Bone marrow (tissue), 2 donors: ENCODE data around the gene TLR3.
"Not testable (repeated sequence)": the region's sequence is repeated elsewhere in the genome, so short reads cannot be mapped to it uniquely, and the experiment has no call there.

Experiments used
- DNase-seq, 2 donors: peaks; one replicate each; lab custom pipeline; 2025; lab: John Stamatoyannopoulos, UW

Gene TLR3

GRCh38 chr4:186050135-186050534, 18.8 kb upstream of the TLR3 start:
- DNase-seq = not testable (repeated sequence)

GRCh38 chr4:186051096-186051495, 17.9 kb upstream of the TLR3 start:
- no peak for DNase-seq

GRCh38 chr4:186058253-186058979, 10.5 kb upstream of the TLR3 start:
- no peak for DNase-seq

GRCh38 chr4:186058980-186059316, 10.0 kb upstream of the TLR3 start:
- DNase-seq = no peak

GRCh38 chr4:186061921-186062320, 7.0 kb upstream of the TLR3 start:
- DNase-seq = no peak

GRCh38 chr4:186067757-186068385, 1.1 kb upstream of the TLR3 start:
- no peak for DNase-seq

GRCh38 chr4:186069729-186070128, 773 bp downstream of the TLR3 start:
- no peak for DNase-seq

- no peak for DNase-seq
Measured at GRCh38 chr4:186072516-186072915, 3.6 kb downstream of the TLR3 start.

- no peak for DNase-seq
Measured at GRCh38 chr4:186074189-186074588, 5.2 kb downstream of the TLR3 start.

GRCh38 chr4:186078981-186079638, 10.2 kb downstream of the TLR3 start:
- no peak for DNase-seq

- no peak for DNase-seq
Measured at GRCh38 chr4:186079694-186080093, 10.7 kb downstream of the TLR3 start.

GRCh38 chr4:186081202-186081807, 12.3 kb downstream of the TLR3 start:
- DNase-seq = no peak

- DNase-seq = no peak
Measured at GRCh38 chr4:186082221-186082620, 13.3 kb downstream of the TLR3 start.

GRCh38 chr4:186088523-186088922, 19.6 kb downstream of the TLR3 start:
- no peak for DNase-seq

GRCh38 chr4:186092296-186092695, 23.3 kb downstream of the TLR3 start:
- DNase-seq = no peak

GRCh38 chr4:186095406-186095805, 26.4 kb downstream of the TLR3 start:
- no peak for DNase-seq

GRCh38 chr4:186096681-186097165, 27.8 kb downstream of the TLR3 start:
- DNase-seq = no peak

GRCh38 chr4:186097386-186097785, 28.4 kb downstream of the TLR3 start:
- no peak for DNase-seq

GRCh38 chr4:186102931-186103330, 34.0 kb downstream of the TLR3 start:
- no peak for DNase-seq

- no peak for DNase-seq
Measured at GRCh38 chr4:186104114-186104889, 35.3 kb downstream of the TLR3 start, which contains the start of gene FAM149A. Gene FAM149A (plus strand): TSS chr4:186104704.

- no peak for DNase-seq
Measured at GRCh38 chr4:186104890-186105646, 36.1 kb downstream of the TLR3 start.
